Amniotic epithelial cell (primary cell): Measurements from ENCODE around the gene DPYSL4.

Source experiments
- DNase-seq: peaks from one replicate; pipeline ENCODE4 v3.0.0-alpha.2; 2010; ENCODE audit warnings: low read depth

Gene DPYSL4

GRCh38 chr10:132186488-132187429, at the start of gene DPYSL4:
Gene DPYSL4, plus strand, starts transcription at chr10:132186948. Its CDS starts 116 bp downstream, at chr10:132187064.
- DNase-seq, result no peak

DNA sequence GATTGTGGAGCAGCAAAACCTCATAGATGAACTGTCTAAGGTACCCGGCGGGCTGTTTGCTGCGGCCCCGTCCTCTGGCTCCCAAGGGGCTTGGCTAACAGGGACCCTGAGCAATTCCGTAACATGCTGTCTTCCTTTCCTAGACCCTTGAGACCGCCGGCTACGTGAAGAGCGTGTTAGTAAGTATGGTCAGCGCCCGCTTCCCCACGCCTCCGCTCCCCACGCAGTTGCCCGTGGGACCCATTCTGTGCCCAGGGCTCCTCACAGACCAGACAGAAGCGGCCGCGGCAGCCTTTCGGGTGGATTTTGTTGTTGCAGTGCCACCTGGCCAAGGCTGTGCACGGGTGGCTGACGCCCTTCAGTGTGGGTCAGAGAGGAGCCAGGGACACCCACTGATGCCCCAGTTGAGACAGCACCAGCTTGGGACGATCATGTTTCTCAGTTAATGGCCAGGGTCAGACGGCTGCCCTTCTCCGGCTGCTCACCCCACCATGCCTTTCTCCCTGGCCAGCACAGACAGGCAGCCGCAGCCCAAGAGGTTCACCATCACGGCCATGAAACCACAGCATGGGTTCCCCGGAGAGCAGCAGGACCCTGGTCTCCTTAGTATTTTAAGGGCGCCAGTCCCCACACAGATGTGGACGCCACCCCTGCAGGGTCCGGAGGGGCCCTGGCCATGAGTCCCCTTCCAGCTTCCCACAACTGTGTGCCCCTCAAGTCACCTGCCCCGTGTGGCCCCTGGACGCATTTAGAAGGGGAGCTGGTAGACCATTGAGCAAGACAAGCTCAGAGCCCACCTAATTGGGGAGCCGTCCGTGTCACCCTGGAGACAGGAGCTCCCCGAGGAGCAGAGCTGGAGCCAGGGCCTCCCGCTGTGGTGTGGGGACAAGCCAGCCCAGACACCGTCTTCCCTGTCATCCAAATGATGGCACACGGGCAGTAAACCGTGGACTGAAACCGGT, 49.4 kb upstream of the DPYSL4 start:
- DNase-seq, result no peak

DNA sequence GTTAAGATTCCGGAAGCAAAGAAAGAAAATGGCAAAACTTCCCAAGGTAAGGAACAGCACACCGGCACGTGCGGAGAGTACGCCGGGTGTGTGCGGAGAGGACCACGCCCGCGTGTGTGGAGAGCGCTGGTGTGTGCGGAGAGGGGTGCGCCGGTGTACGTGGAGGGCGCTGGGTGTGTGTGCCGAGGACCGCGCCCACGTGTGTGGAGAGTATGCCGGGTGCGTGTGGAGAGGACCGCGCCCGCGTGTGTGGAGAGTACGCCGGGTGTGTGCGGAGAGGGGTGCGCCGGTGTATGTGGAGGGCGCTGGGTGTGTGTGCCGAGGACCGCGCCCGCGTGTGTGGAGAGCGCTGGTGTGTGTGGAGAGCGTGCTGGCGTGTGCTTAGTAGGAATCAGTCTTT, 48.6 kb upstream of the DPYSL4 start:
- no peak for DNase-seq

DNA sequence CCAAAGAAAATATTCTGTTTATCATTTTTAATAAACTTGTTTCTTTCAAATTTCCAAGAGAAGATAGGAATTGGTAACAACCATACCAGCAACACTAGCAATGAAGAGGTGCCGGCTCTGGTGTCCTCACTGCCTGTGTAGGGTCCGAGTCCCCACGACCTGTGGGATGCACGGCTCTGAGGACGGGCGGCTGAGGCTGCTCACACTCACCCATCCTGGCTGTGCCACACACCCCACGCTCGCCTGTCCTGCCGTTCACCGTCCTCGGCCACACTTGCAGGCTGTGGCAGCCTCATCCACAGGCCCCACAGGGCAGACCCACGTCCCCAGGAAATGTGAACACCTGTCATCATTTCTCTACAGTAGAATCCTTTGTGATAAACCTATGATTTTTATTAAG, 48.2 kb upstream of the DPYSL4 start:
- no peak for DNase-seq

DNA sequence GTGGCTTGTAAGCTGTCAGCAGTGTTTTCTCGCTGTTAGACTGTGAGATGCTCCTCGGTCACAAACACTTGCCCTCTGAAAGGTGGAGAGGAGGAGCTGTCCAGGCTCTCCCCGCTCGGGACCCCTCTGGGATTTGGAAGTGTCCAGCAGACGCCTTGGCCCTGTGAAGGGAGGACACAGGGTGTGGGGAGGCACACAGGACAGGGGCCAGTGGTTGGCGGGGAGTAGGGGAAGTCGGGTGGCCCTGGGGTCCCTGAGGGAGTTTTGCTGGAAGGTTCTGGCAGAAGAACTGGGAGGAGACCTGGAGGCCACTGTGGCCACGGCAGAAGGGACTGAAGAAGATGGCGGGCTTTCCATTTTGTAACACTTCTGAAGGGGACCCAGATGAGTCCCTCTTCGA, 47.2 kb upstream of the DPYSL4 start:
- no peak for DNase-seq

DNA sequence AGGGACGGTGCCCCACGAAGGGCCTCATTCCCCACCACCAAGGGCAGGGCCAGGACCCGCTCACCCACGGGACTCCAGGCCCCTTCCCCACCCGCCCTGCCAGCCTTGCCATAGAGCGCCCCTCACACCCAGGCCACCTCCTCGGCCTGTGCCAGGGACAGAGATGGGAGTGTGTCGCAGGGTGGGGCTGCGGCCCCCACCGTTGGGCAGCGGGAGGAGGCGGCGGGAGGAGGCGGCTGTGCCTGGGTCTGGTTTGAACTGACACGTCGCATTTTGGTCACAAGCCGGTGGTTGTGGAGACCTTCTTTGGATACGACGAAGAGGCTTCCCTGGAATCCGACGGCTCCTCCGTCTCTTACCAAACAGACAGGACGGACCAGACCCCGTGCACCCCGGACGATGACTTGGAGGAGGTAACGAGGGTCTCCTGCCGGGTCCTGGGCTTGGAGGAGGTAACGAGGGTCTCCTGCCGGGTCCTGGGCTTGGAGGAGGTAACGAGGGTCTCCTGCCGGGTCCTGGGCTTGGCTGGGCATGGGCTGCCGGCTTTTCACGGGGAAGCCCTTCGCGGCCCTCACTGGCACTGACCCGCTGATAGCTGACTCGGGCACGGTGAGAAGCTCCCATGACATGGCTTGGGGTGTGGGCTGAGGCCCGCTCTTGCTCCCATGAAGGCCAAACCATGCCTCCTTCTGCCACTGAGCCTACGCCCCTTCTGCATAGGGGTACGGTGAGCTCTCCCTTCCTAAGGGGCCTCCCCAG, 46.4 kb upstream of the DPYSL4 start:
- DNase-seq, result no peak

DNA sequence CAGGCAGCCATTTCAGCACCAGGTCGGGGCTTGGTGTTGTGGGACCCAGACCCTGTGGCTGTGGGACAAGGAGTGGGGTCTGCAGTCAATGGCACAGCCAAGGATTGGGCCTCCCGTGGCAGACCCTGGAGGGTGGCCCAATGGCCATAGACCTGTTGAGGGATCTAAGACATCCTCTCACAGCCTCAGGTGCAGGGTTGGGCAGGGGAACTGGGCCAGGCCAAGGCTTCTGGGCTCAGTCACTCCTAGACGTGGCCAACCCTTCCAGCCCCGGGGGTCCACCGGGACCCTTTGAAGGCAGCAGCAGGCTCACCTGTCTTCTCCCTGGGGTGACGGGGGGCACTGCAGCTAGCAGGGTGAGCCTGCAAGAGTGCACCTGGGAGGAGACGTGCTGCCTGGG, 45.7 kb upstream of the DPYSL4 start:
- DNase-seq, result no peak

- DNase-seq, result no peak
These were observed 45.0 kb upstream of the DPYSL4 start for GRCh38 chr10:132141526-132142395.

DNA sequence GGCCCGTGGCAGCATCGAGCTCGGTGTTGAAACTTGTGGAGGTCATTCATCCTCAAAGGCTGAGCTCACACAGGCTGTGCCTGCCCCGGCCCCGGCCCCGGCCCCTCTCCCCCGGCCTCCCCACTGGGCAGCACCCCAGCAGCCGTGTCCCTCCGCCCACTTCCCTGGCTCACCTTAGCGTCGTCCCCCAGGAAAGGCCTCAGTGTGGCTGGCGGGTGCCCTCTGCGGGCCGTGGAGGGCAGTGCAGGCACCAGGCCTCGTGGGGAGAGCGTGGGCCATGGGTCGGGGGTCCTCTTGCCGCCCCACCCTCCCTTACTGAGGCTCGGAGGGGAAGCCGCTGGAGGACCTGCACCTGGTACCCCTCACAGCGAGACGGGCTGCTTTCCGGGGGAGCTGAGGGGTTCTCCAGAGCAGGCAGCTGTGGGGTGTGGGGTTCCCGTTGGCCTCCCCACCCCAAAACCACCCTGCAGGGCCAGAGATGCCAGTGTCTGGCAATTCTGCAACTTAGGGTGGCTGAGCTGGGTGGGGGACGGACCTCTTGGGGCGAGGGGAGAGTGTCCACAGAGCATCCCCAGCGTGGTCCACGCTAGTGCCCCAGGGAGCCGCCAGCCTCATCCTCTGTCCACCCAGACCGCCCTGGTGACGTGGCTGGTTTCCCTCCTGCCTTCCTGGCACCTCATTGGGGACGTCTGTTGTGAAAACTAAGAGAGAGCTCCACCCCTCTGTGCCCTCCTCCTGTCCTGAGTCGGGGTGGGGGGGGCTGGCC, 44.2 kb upstream of the DPYSL4 start:
- DNase-seq, result no peak

- DNase-seq, result no peak
These were observed 43.6 kb upstream of the DPYSL4 start for GRCh38 chr10:132143162-132143561.

DNA sequence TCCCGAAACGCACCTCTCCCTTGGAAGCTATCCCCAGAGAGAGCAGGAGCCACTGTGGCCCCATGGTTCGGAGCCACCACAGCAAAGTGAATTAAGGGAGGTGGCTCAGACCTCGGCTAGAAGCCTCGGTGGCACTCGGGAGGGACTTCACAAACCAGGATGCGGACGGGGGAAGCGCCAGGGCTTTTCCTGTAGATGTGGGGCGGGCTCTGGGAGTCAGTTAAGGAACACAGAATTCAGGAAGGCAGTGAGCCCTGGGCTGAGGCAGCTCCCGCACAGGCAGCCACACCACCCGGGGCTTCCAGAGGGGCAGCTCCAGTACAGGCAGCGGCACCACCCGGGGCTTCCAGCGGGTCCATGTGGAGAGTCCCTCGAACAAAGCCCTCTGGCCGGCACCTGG, 42.7 kb upstream of the DPYSL4 start:
- DNase-seq, result no peak

GRCh38 chr10:132145002-132145401, 41.7 kb upstream of the DPYSL4 start:
- DNase-seq, result no peak

DNA sequence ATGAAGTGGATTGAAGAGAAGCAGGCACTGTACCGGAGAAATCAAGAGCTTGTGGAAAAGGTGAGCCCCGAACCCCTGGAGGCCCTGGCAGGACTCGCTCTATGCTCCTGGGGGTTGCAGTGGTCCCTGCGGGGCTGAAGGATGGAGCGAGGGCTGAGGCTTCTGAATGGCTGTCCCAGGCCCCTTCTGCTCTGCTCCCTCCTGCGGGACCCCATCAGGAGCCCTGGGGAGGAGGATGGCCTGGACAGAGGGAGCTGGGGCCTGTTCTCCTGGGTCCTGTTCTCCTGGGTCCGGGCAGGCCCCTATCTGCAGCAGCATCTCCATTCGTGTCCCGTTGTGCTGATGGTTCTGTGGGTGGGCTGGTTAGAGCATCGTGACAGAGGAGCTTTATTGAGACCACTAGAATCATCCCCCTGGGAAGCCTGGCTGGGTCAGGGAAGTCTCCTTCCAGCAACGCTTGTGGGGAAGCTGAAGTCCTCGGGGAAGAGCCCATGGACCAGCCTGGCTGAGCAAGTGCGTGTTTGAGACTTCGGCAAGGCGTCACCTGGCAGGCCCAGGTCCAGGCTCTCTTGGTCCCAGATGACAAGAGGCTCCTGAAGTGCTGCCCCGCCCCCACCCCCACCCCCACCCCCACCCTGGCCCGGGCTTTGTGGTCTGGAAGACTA, 41.1 kb upstream of the DPYSL4 start:
- DNase-seq, result no peak

GRCh38 chr10:132146271-132146671, 40.5 kb upstream of the DPYSL4 start:
- DNase-seq, result no peak

DNA sequence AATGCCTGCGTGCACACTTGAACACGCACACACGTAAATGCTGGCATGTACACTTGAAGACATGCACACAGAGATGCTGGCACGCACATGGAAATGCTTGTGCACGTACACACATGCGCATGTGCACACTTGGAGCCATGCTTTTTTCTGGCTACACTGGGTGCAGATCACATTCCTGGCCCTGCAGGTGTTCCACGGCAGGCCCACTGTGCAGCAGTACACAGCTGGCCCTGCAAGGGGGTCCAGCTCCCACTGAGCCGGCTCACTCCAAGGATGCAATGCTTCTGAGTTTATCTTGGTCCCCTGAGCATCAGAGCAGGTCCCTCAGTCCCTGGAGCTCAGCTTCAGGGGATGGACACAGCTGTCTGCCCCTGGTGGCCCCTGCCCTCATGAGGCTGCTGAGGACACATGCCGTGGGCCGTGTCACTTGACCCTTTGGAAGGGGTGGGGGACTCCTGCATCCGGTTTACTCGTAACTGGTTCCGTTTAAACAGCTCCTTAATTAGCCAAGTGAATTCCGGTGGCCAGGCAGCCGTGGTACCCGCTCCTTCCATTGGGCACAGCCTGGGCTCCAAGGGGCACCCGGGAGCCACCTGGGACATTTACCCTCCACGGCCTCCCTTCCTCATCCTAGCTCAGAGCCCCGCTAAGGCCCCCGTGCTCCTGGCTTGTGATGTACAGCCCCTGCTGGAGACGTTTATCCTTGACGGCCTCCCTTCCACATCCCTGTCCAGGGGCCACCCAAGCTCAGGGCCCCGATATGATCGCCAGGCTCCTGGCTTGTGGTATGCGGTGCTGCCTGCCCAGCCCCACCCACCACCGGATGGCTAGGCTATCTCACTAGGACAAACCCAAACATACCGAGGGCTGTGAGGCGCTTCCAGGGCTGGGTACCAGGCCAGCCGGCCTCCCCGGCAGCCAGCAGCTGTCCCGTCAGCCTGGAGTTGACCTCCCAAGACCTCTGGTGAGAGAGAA, 39.5 kb upstream of the DPYSL4 start:
- no peak for DNase-seq

- DNase-seq, result no peak
These were observed 38.2 kb upstream of the DPYSL4 start for GRCh38 chr10:132148261-132149251.

DNA sequence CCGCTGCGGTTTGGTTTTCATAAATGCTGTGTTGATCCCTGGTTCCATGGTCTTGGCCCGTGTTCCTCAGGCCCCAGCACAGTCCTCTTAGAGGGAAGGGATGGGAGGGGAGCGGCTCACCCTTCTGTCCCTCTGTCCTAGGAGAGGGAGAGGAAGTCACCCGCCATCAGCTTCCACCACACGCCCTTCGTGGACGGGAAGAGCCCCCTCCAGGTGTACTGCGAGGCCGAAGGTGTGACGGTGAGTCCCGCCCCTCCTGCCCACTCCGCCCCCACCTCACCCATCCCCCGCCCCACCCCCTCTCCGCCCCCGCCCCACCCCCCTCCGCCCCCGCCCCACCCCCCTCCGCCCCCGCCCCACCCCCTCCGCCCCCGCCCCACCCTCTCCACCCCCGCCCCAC, 37.5 kb upstream of the DPYSL4 start:
- DNase-seq, result no peak
